ENCODE measurements around the gene NFYC. TPM values are rescaled to one million over a fixed set of nuclear protein-coding genes. Genes with fewer than 3 reads are reported as not detected.

Gene NFYC
- total RNA-seq, 1 donor from 2014 or later = 65.9 TPM

DNA sequence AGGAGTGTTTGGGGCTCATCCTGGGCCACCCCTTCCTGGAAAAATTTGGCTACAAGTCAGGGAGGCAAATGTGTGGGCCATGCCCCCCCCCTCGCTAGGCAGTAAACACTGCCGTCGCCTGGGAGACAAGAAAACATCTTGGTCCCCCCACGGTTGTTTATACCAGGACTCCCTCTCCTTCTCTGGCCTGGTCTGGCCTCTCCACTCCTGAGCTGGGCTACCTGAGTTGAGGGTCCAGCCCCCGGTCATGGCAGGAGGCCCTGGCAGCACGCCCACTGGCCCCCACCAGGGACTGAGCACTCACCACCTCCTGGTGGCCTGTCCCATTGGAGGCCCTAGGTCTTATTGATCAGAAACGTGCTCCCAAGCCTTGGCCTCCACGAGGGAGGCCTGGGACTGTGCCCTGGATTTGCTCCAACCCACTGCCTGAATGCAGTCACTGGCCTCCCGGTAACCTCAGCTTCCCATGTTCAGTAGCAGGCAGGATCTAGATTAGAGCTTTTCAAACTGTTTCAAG, 107.9 kb downstream of the NFYC start:
- ATAC-seq (ENCODE audit: poor library complexity) = no peak
- intact Hi-C loops (cut with DNase I) = no loop called here
- peak; percentile 74 for DNase-seq

DNA sequence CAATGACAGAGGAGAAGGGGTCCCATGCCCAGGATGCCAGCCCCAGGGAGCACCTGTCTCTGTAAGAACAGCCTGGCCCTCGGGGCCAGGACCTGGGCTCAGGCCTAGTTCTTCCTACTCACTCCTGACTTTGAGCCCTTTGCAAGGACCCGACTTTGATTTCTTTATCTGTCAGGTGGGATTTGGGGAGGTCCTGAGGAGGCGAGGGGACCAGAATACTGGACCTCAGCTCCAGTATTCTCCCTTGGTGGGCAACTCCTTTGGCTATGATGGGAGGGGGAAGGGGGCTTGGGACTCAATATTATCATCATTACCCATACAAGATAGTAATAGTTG, 110.2 kb downstream of the NFYC start:
- DNase-seq (no peak), ATAC-seq (ENCODE audit: poor library complexity) (no peak)
- intact Hi-C loops (cut with DNase I) = no loop called here

DNA sequence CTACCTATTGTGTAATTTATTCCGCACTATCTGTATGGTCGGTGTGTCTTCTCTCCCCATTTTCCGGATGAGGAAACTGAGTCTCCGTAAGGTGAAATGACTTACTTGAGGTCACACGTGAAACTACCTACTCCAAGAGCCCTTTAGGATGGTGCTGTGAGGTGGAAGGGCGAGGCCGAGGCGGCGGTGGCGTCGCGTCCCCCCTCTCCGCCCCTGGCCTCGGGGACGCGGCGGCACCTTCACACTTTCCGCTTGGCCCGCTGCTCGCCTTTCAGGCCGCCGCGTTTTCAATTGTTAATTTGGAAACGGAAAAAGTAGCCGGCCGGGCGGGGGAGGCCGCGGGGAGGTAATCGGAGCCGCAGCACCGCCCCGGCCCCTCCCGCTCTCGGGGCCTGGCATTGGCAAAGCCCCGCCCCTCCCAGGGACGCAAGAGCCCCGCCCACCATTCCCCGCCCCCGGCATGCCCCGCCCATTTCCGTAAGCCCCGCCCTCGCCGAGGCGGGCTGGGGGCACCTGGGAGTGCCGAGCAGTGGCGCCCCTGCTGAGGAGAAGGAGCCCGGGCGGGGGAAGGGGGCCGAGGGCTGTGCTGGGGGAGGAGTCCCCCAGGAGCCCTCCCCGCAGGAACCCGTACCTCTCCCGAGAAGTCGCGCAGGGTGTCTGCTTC, 110.7 kb downstream of the NFYC start:
- intact Hi-C loops (cut with DNase I) = no loop called here
- ATAC-seq (ENCODE audit: poor library complexity) = peak; percentile 89
- peak; percentile 92 for DNase-seq

DNA sequence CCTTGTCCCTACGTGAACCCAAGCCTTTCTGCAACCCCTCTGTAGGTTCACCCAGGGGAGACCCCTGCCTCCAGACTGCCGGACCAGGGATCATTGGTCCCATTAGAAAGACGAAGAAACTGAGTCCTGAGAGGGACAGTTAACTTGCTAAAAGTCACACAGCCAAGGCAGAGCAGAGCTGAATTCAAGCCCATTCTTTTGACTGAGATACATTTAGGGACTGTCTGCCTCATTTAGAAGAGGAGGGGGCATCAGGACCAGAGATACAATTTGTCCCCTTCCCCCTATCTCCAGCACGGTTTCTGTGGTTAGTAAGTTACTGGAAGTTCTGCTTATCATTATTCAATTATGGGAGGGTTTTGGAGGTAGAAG, 111.2 kb downstream of the NFYC start:
- intact Hi-C loops (cut with DNase I) = no loop called here
- ATAC-seq (ENCODE audit: poor library complexity) (no peak), DNase-seq (no peak)

DNA sequence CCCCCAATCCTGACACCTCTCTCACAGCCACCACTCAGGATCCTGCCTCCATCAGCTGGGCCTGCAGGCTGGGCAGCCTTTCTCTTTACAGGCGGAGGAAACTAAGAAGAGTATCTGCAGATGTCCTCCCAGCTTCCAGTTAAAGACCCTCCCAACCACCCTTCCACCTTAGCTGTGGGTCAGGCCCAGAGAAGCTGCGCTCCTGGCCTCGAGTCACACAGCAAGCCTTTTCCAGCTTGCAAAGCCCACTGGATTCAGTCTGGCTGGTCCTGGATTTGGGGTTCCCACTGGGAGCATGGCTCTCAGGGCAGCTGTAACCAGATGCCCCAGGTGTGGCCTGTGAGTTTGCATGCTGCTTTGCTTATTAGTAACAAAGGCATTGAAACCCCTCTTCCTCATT, 111.9 kb downstream of the NFYC start:
- intact Hi-C loops (cut with DNase I) = no loop called here
- ATAC-seq (ENCODE audit: poor library complexity) = no peak
- DNase-seq = no peak

GRCh38 chr1:40803902-40804301, 112.4 kb downstream of the NFYC start:
- DNase-seq (no peak), ATAC-seq (ENCODE audit: poor library complexity) (no peak)
- intact Hi-C loops (cut with DNase I) = no loop called here

GRCh38 chr1:40806240-40806639, 114.7 kb downstream of the NFYC start:
- no peak for ATAC-seq (ENCODE audit: poor library complexity)
- DNase-seq = no peak
- intact Hi-C loops (cut with DNase I) = no loop called here

- DNase-seq (peak; percentile 64), ATAC-seq (ENCODE audit: poor library complexity) (peak; percentile 75)
- intact Hi-C loops (cut with DNase I) = no loop called here
These were observed 115.5 kb downstream of the NFYC start for GRCh38 chr1:40806731-40807695.

DNA sequence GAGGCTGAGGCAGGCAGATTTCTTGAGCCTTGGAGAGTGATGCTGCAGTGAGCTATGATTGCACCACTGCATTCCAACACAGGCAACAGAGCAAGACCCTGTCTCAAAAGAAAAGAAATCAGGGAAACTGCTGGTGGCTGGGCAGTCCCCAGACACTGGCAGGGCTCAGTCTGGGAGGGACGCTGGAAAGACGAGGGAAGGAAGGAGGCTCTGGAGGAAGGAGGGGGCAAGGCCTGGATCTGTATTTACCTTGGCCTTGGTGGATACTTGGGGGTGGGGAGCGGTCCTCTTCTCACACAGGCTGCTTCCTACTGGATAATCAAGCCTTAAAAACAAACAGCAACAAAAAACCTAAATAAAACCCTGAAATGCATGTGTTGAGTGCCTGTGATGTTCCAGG, 116.5 kb downstream of the NFYC start:
- ATAC-seq (ENCODE audit: poor library complexity) (no peak), DNase-seq (no peak)
- intact Hi-C loops (cut with DNase I) = no loop called here

DNA sequence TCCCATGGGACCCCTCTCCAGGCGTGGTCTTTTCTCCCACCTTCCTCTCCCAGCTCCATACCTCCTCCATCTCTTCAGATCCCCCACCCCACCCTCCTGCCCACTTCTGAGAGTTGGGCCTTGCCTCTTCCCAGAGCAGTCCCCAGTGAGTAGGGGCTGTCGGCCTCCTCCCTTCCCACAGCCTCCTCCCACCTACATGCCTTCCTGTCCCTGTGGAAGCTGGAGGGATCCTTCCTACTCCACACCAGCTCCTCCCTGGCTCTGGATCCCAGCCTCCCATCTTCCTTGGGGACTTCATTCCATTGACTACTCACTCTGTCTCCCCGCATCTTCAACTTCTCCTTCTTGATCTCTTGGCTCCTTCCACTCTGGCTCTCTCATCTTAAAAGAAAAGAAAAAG, 116.9 kb downstream of the NFYC start:
- no peak for DNase-seq
- intact Hi-C loops (cut with DNase I) = no loop called here
- no peak for ATAC-seq (ENCODE audit: poor library complexity)

DNA sequence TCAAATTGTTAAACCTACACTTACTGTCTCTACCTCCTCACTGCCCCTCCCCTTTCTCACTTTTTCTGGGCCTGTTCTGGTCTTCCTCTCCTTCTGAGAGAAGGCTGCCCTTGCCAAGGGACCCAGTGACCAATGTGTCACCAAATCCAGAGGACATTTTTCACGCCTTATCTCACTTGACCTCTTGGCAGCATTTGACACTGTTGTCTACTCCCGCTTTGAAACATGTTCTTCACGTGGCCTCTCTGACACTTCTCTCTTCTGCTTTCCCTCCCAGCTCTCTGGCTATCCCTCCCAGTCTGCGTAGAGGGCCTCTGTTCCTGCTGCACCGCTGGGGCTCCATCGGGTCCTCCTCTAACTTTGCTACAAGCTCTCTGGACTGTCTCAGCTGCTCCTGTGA, 117.4 kb downstream of the NFYC start:
- peak; percentile 16 for ATAC-seq (ENCODE audit: poor library complexity)
- DNase-seq = no peak
- intact Hi-C loops (cut with DNase I) = no loop called here

GRCh38 chr1:40810927-40811326, 119.4 kb downstream of the NFYC start:
- intact Hi-C loops (cut with DNase I) = no loop called here
- DNase-seq = no peak
- no peak for ATAC-seq (ENCODE audit: poor library complexity)

- no peak for DNase-seq
- intact Hi-C loops (cut with DNase I) = no loop called here
- ATAC-seq (ENCODE audit: poor library complexity) = no peak
These were observed 123.9 kb downstream of the NFYC start for GRCh38 chr1:40815420-40815819.

DNA sequence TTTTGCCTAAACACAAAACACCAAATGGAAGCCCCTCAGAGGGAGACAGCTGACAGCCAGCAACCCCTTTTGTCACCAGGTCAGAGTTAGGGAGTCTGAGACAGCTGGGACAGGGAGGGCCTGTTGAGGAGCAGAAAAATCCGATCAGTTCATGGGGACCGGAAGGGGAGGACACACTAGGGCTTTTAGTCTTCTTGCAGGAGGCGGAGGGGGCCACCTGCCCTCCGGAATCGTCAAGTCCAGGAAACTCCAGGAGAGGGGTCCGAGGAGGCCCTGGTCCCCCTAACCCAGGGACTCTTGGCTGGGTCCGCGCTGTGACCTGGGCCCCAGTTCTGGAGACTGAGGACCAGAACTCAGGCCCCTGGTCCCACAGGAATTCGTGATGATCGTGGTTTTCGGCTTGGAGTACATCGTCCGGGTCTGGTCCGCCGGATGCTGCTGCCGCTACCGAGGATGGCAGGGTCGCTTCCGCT, 126.3 kb downstream of the NFYC start:
- intact Hi-C loops (cut with DNase I) = no loop called here
- no peak for DNase-seq
- no peak for ATAC-seq (ENCODE audit: poor library complexity)

GRCh38 chr1:40818264-40818961, 126.9 kb downstream of the NFYC start:
- intact Hi-C loops (cut with DNase I) = no loop called here
- ATAC-seq (ENCODE audit: poor library complexity) (peak; percentile 81), DNase-seq (peak; percentile 79)

DNA sequence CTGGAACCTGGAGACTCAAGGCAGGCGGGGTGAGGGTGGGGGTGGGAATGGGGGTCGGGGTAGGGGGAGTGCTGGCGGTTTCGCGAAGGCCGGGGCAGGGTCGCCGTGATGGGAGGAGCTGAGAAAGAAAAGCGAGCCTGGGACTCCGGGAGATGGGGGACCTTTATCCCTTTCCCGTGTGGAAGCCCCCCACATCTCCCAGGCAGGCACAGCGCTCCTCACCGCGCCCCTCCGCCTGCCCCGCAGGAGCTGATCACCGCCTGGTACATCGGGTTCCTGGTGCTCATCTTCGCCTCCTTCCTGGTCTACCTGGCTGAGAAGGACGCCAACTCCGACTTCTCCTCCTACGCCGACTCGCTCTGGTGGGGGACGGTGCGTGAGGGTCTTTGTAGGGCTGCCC, 127.6 kb downstream of the NFYC start:
- ATAC-seq (ENCODE audit: poor library complexity) (no peak), DNase-seq (no peak)

DNA sequence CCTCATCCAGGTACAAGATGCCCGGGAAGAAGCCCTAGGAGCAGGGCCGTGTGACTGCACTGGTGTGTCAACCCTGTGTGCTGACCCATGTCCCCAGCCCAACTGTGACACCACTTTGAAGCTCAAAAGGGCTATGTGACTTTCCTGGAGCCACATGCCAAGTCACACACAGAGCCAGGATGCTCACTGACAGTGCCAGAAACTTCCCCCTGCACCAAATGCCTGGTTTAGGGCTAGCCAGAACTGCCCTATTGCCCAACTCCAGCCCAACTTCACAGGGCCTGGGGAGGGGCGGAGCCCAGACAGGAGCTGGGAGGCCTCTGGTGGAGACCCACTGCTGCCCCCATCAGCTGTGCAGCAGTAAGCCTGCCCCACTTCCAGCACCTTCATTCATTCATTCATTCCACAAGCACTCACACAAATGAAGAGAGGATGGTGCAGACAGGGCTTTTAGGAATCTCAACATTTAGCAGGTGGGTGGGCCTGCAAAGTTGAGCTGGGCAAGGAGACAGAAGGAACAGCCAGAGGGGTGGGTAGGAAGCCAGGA, 128.8 kb downstream of the NFYC start:
- ATAC-seq (ENCODE audit: poor library complexity) = no peak
- DNase-seq = no peak
- intact Hi-C loops (cut with DNase I) = no loop called here

More for the DNA sequence above, 127.6 kb downstream of the NFYC start:
- intact Hi-C loops (cut with DNase I) = no loop called here
